PC-3 (cell line): ENCODE data around the gene TEF. TPM values are rescaled to one million over a fixed set of nuclear protein-coding genes. Genes with fewer than 3 reads are reported as not detected.
"Not testable (repeated sequence)": the region's sequence is repeated elsewhere in the genome, so short reads cannot be mapped to it uniquely, and the experiment has no call there.

Experiments
- ATAC-seq: fragments of 200-7000 bp; cut with Tn5 transposase; 2 replicates; pipeline ENCODE4 v1.9.1; 2020; ENCODE audit warnings: mild to moderate bottlenecking, moderate library complexity
- BruUV-seq: library from RNA; stranded (reverse); fragments of 400-500 nt; replicated peaks from 2 replicates; lab custom pipeline; 2021; lab: Mats Ljungman, UMichigan
- CTCF ChIA-PET: fragments of 300-600 bp; sonication (Branson Sonifier 250); formaldehyde crosslinking; loops from one replicate; lab custom pipeline; 2022; ENCODE audit warnings: antibody characterized with exemption; lab: Charles Lee
- POLR2A ChIA-PET: fragments of 300-600 bp; sonication (Branson Sonifier 250); formaldehyde crosslinking; loops from one replicate; lab custom pipeline; 2022; ENCODE audit warnings: antibody characterized with exemption; ENCODE audit not compliant: unreplicated experiment; lab: Charles Lee
- DNase-seq: peaks from one replicate; pipeline ENCODE4 v3.0.0-alpha.2; 2015
- H2AFZ ChIP-seq: fragments of 300-600 bp; sonication (generic); 2 replicates; pipeline ENCODE4 v1.6.0; 2016; ENCODE audit warnings: antibody characterized with exemption, low read length
- H3F3A ChIP-seq: fragments of 300-600 bp; sonication (generic); one replicate; pipeline ENCODE4 v1.6.0; 2017; ENCODE audit warnings: antibody characterized with exemption, low read length, control low read depth, mild to moderate bottlenecking; ENCODE audit not compliant: unreplicated experiment
- H3K27ac ChIP-seq: fragments of 300-600 bp; sonication (generic); 2 replicates; pipeline ENCODE4 v1.5.1; 2016; ENCODE audit warnings: mild to moderate bottlenecking, low read length
- H3K27me3 ChIP-seq: fragments of 300-600 bp; sonication (generic); 2 replicates; pipeline ENCODE4 v1.6.1; 2016; ENCODE audit warnings: low read length, mixed read lengths
- H3K36me3 ChIP-seq: fragments of 300-600 bp; sonication (generic); 2 replicates; pipeline ENCODE4 v1.6.1; 2016; ENCODE audit warnings: low read depth, mixed run types, low read length, mixed read lengths
- H3K4me1 ChIP-seq: fragments of 300-600 bp; sonication (generic); 2 replicates; pipeline ENCODE4 v1.5.1; 2016; ENCODE audit warnings: low read length; ENCODE audit not compliant: insufficient read depth
- H3K4me2 ChIP-seq: fragments of 300-600 bp; sonication (generic); 2 replicates; pipeline ENCODE4 v1.6.0; 2016; ENCODE audit warnings: low read length
- H3K4me3 ChIP-seq: fragments of 300-600 bp; sonication (generic); 2 replicates; pipeline ENCODE4 v1.5.1; 2016; ENCODE audit warnings: mild to moderate bottlenecking, low read length, mixed read lengths
- H3K79me2 ChIP-seq: fragments of 300-600 bp; sonication (generic); 2 replicates; pipeline ENCODE4 v1.6.1; 2017; ENCODE audit warnings: low read length, mixed read lengths
- H3K9ac ChIP-seq: fragments of 300-600 bp; sonication (generic); 2 replicates; pipeline ENCODE4 v1.6.0; 2016; ENCODE audit warnings: mild to moderate bottlenecking, low read length
- H3K9me2 ChIP-seq: fragments of 300-600 bp; sonication (generic); replicated peaks from 2 replicates; pipeline ENCODE4 v1.6.1; 2016; ENCODE audit warnings: mixed run types, low read length, mixed read lengths
- H3K9me3 ChIP-seq: fragments of 300-600 bp; sonication (generic); 2 replicates; pipeline ENCODE4 v1.6.1; 2016; ENCODE audit warnings: low read length, mixed read lengths
- H4K20me1 ChIP-seq: fragments of 300-600 bp; sonication (generic); 2 replicates; pipeline ENCODE4 v1.6.1; 2016; ENCODE audit warnings: low read length, mixed read lengths
- CTCF ChIP-seq: fragments of 300-600 bp; sonication (generic); conservative IDR thresholded peaks from 2 replicates; pipeline ENCODE4 v1.5.1; 2017; ENCODE audit warnings: antibody characterized with exemption, low read depth, mild to moderate bottlenecking, low read length
- EZH2 ChIP-seq: fragments of 300-600 bp; sonication (generic); IDR thresholded peaks from one replicate; pipeline ENCODE4 v1.6.1; 2017; ENCODE audit warnings: antibody characterized with exemption, mild to moderate bottlenecking, low read length; ENCODE audit not compliant: unreplicated experiment
- EZH2phosphoT487 ChIP-seq: fragments of 300-600 bp; sonication (generic); IDR thresholded peaks from 2 replicates; pipeline ENCODE4 v1.6.1; 2018; ENCODE audit warnings: mild to moderate bottlenecking, antibody characterized with exemption, low read length, borderline replicate concordance
- intact Hi-C: fragments of 100-400 bp; cut with micrococcal nuclease; formaldehyde crosslinking; loops from 2 replicates; pipeline ENCODE4 v1.9.0; 2023
- total RNA-seq: library from RNA; depleted of rRNA; stranded (reverse); fragments of >200 nt; gene quantifications from 2 replicates; pipeline ENCODE4 v1.2.3, GENCODE V29; 2014

The TEF gene
- total RNA-seq, 1 experiment from 2014 or later, result 4.0 TPM

- Histone ChIP-seq H3K36me3 (peaks cover 8% of the 10 kb centered on the region), H3F3A (no peaks in the 10 kb centered on the region), H4K20me1 (no peaks in the 10 kb centered on the region), H3K27ac (no peak overlapping the region), H3K4me3 (no peak overlapping the region), H3K9ac (no peak overlapping the region), H3K4me2 (no peak overlapping the region), H3K9me3 (no peaks in the 10 kb centered on the region), H3K4me1 (no peaks in the 10 kb centered on the region), H3K27me3 (no peaks in the 10 kb centered on the region), H3K79me2 (peaks cover 46% of the 10 kb centered on the region), H3K9me2 (no peaks in the 10 kb centered on the region), H2AFZ (no peak overlapping the region)
- POLR2A ChIA-PET, result no interaction called here
- intact Hi-C loops, result no loop called here
- TF ChIP-seq CTCF (no peak), EZH2phosphoT487 (no peak), EZH2 (no peak)
- BruUV-seq, result no TSS peak
- no peak for DNase-seq
- CTCF ChIA-PET, result no interaction called here
- no peak for ATAC-seq
Measured at GRCh38 chr22:41436322-41437113, 54.8 kb downstream of the TEF start.

GRCh38 chr22:41437198-41437597 is 55.5 kb downstream of the TEF start:
- no peak overlapping the region for H3K27ac ChIP-seq
- no peaks in the 10 kb centered on the region for H3K9me3 ChIP-seq
- H3F3A ChIP-seq, result no peaks in the 10 kb centered on the region
- no peak overlapping the region for H3K4me2 ChIP-seq
- ATAC-seq, result no peak
- TF ChIP-seq EZH2phosphoT487 (no peak), EZH2 (no peak), CTCF (no peak)
- H2AFZ ChIP-seq, result no peak overlapping the region
- ChIA-PET POLR2A (no interaction called here), CTCF (no interaction called here)
- no peaks in the 10 kb centered on the region for H3K9me2 ChIP-seq
- no peaks in the 10 kb centered on the region for H3K4me1 ChIP-seq
- H3K79me2 ChIP-seq, result peaks cover 53% of the 10 kb centered on the region
- H3K27me3 ChIP-seq, result no peaks in the 10 kb centered on the region
- no peak for DNase-seq
- BruUV-seq, result no TSS peak
- H3K9ac ChIP-seq, result no peak overlapping the region
- H3K36me3 ChIP-seq, result peaks cover 8% of the 10 kb centered on the region
- H4K20me1 ChIP-seq, result no peaks in the 10 kb centered on the region
- intact Hi-C loops, result no loop called here
- H3K4me3 ChIP-seq, result no peak overlapping the region

- H3K4me2 ChIP-seq, H3K9me2 ChIP-seq, H2AFZ ChIP-seq, H3K9me3 ChIP-seq, H3K27me3 ChIP-seq, H3F3A ChIP-seq, H3K4me3 ChIP-seq, H3K27ac ChIP-seq, POLR2A ChIA-PET, BruUV-seq, DNase-seq, CTCF ChIA-PET, H3K4me1 ChIP-seq, H3K9ac ChIP-seq, intact Hi-C loops, ATAC-seq: not testable (repeated sequence)
- Histone ChIP-seq H4K20me1 (peaks cover 12% of the 10 kb centered on the region), H3K79me2 (peaks cover 79% of the 10 kb centered on the region), H3K36me3 (peaks cover 12% of the 10 kb centered on the region)
Measured at GRCh38 chr22:41440511-41440910, 58.8 kb downstream of the TEF start.
